HepG2 (cell line): ENCODE results near the gene PARG. TPM values are rescaled to one million over a fixed set of nuclear protein-coding genes. Genes with fewer than 3 reads are reported as not detected.
"Not testable (repeated sequence)": the region's sequence is repeated elsewhere in the genome, so short reads cannot be mapped to it uniquely, and the experiment has no call there.

Experiments used
- ATAC-seq: fragments of 200-7000 bp; cut with Tn5 transposase; 3 replicates; pipeline ENCODE4 v1.9.1; 2020; ENCODE audit warnings: mild to moderate bottlenecking, moderate library complexity
- BruUV-seq: library from RNA; stranded (reverse); fragments of 400-500 nt; replicated peaks from 2 replicates; lab custom pipeline; 2021; lab: Mats Ljungman, UMichigan
- CTCF ChIA-PET: fragments of 300-600 bp; formaldehyde crosslinking; extraction: SDS; loops from one replicate; lab custom pipeline; 2021; ENCODE audit warnings: low total read pairs, inconsistent platforms, low intra/inter-chr PET ratio; lab: Yijun Ruan, JAX
- POLR2A ChIA-PET: fragments of 350-600 bp; sonication (Branson Sonifier 250); formaldehyde crosslinking; loops from one replicate; lab custom pipeline; 2020; ENCODE audit warnings: antibody characterized with exemption, inconsistent platforms; lab: Yijun Ruan, JAX
- DNase-seq: peaks from one replicate; pipeline ENCODE4 v3.0.0-alpha.2; 2015; ENCODE audit warnings: low spot score
- FAIRE-seq: peaks from 3 replicates; lab custom pipeline; 2011; peaks lifted over from hg19 to GRCh38; lab: Jason Lieb, UNC
- H2AFZ ChIP-seq: one replicate; pipeline ENCODE4 v1.6.1; 2011; ENCODE audit warnings: low read length, inconsistent platforms
- H3K27ac ChIP-seq: fragments of 300-600 bp; 3 replicates; pipeline ENCODE4 v1.8.0; 2011; ENCODE audit warnings: mixed run types, mild to moderate bottlenecking, mixed read lengths, low read length, inconsistent platforms; ENCODE audit not compliant: insufficient read depth; ENCODE audit errors: extremely low read length
- H3K27me3 ChIP-seq, 2 experiments: fragments of 200-600 bp in 1 of 2; 2 replicates in 1 of 2; 3 replicates in 1 of 2; pipeline versions ENCODE4 v1.6.0 to v1.8.0; 2011; ENCODE audit warnings: low read length in 2 of 2, mild to moderate bottlenecking in 2 of 2, moderate library complexity in 2 of 2, inconsistent platforms in 1 of 2; ENCODE audit not compliant: insufficient read depth in 2 of 2, control insufficient read depth in 1 of 2
- H3K36me3 ChIP-seq, 2 experiments: fragments of 200-600 bp in 1 of 2; replicated peaks in 1 of 2; 2 replicates in 1 of 2; 3 replicates in 1 of 2; pipeline versions ENCODE4 v1.5.1 to v1.8.0; 2011; ENCODE audit warnings: low read length in 2 of 2, inconsistent platforms in 1 of 2; ENCODE audit not compliant: insufficient read depth in 2 of 2, control insufficient read depth in 1 of 2
- H3K4me1 ChIP-seq: 2 replicates; pipeline ENCODE4 v1.5.1; 2012; ENCODE audit warnings: low read length, inconsistent platforms; ENCODE audit not compliant: insufficient read depth
- H3K4me2 ChIP-seq: 2 replicates; pipeline ENCODE4 v1.6.0; 2011; ENCODE audit warnings: low read depth, low read length, inconsistent platforms
- H3K4me3 ChIP-seq, 3 experiments: fragments of 200-600 bp in 1 of 3; sonication (generic), shearing (Covaris generic) in 1 of 3; replicated peaks in 1 of 3; 2 replicates each; pipeline ENCODE4 v1.5.1; 2011 to 2016; ENCODE audit warnings: low read length in 3 of 3, inconsistent platforms in 2 of 3, low read depth in 2 of 3, mild to moderate bottlenecking in 2 of 3, control low read depth in 1 of 3, mixed read lengths in 1 of 3; ENCODE audit not compliant: insufficient read depth in 1 of 3
- H3K79me2 ChIP-seq: one replicate; pipeline ENCODE4 v1.6.1; 2011; ENCODE audit warnings: low read length, inconsistent platforms; ENCODE audit not compliant: insufficient read depth
- H3K9ac ChIP-seq: 2 replicates; pipeline ENCODE4 v1.6.0; 2011; ENCODE audit warnings: mild to moderate bottlenecking, low read depth, low read length, inconsistent platforms; ENCODE audit not compliant: insufficient read depth
- H3K9me3 ChIP-seq: 2 replicates; pipeline ENCODE4 v1.5.1; 2012; ENCODE audit warnings: mild to moderate bottlenecking, low read length
- H4K20me1 ChIP-seq: 2 replicates; pipeline ENCODE4 v1.6.0; 2011; ENCODE audit warnings: inconsistent platforms, mild to moderate bottlenecking, low read length, moderate library complexity; ENCODE audit not compliant: insufficient read depth
- ARID3A ChIP-seq: IDR thresholded peaks from 2 replicates; pipeline ENCODE4 v1.6.1; 2012; ENCODE audit warnings: low read depth, low read length, improper control_type of control experiment
- BCL6 ChIP-seq: IDR thresholded peaks from 2 replicates; pipeline ENCODE4 v1.6.1; 2016; ENCODE audit warnings: missing genetic modification reagents, missing compliant biosample characterization
- CEBPB ChIP-seq: IDR thresholded peaks from 2 replicates; pipeline ENCODE4 v1.6.1; 2011; ENCODE audit warnings: low read depth, low read length, improper control_type of control experiment, borderline replicate concordance
- NR2C2 ChIP-seq: sonication (generic); formaldehyde crosslinking; IDR thresholded peaks from 2 replicates; pipeline ENCODE4 v1.4.0; 2020; ENCODE audit warnings: missing genetic modification reagents, mild to moderate bottlenecking, moderate library complexity, borderline replicate concordance
- NR2F6 ChIP-seq, 2 experiments: IDR thresholded peaks; 2 replicates each; pipeline ENCODE4 v1.6.1; 2016; ENCODE audit warnings: antibody characterized with exemption in 1 of 2, mild to moderate bottlenecking in 1 of 2
- SATB2 ChIP-seq: sonication (generic); formaldehyde crosslinking; IDR thresholded peaks from 2 replicates; pipeline ENCODE4 v1.5.0; 2020; ENCODE audit warnings: missing genetic modification reagents
- SOX13 ChIP-seq, 3 experiments: fragments of 450-650 bp in 1 of 3; sonication (generic) in 1 of 3; formaldehyde crosslinking in 1 of 3; IDR thresholded peaks in 2 of 3; conservative IDR thresholded peaks in 1 of 3; 2 replicates each; pipeline versions ENCODE4 v1.5.0 to v1.6.1; 2016 to 2020; ENCODE audit warnings: antibody characterized with exemption in 1 of 3, mild to moderate bottlenecking in 1 of 3, missing compliant biosample characterization in 1 of 3, missing genetic modification reagents in 1 of 3, moderate library complexity in 1 of 3
- SOX6 ChIP-seq, 2 experiments: fragments of 450-650 bp in 1 of 2; sonication (generic) in 1 of 2; formaldehyde crosslinking in 1 of 2; IDR thresholded peaks; 2 replicates each; pipeline versions ENCODE4 v1.4.0 to v1.6.1; 2017 to 2020; ENCODE audit warnings: antibody characterized with exemption in 1 of 2, mild to moderate bottlenecking in 1 of 2, missing genetic modification reagents in 1 of 2
- TCF7L2 ChIP-seq: IDR thresholded peaks from 2 replicates; pipeline ENCODE4 v1.6.1; 2011; ENCODE audit warnings: mild to moderate bottlenecking, low read depth, low read length, moderate library complexity
- TEF ChIP-seq: sonication (generic); formaldehyde crosslinking; IDR thresholded peaks from 2 replicates; pipeline ENCODE4 v1.5.0; 2020; ENCODE audit warnings: missing genetic modification reagents
- ZNF784 ChIP-seq: sonication (generic); formaldehyde crosslinking; IDR thresholded peaks from 2 replicates; pipeline ENCODE4 v1.5.1; 2020; ENCODE audit warnings: missing genetic modification reagents, mild to moderate bottlenecking, borderline replicate concordance
- WGBS: methylation state at CpG from one replicate; pipeline ENCODE4 v1.1.6; 2017; ENCODE audit warnings: low lambda C conversion rate; 5-methylcytosine and 5-hydroxymethylcytosine counted together
- in situ Hi-C: cut with HindIII; loops from 2 replicates; pipeline ENCODE4 v1.10.0; 2017; ENCODE audit warnings: low pct_unique_long_range_greater_than_20kb; ENCODE audit not compliant: extremely low pct_ligation_motif_present
- intact Hi-C: fragments of 100-400 bp; cut with micrococcal nuclease; formaldehyde crosslinking; loops from one replicate; pipeline ENCODE4 v1.10.0; 2022; ENCODE audit not compliant: unreplicated experiment
- polyA plus RNA-seq, 8 experiments: library from polyadenylated mRNA; depleted of rRNA in 3 of 8; stranded (reverse) in 7 of 8; unstranded in 1 of 8; fragments of >200 nt; fragmentation: Illumina TruSeq in 4 of 8; extraction: Trizol in 4 of 8; gene quantifications; 2 replicates each; pipeline versions ENCODE4 v1.2.1 to v1.2.3, GENCODE V29; 2011 to 2016; ENCODE audit warnings: low read depth in 4 of 8, missing spikeins in 1 of 8, mixed read lengths in 1 of 8; ENCODE audit not compliant: insufficient read depth in 1 of 8
- total RNA-seq, 5 experiments: library from RNA; depleted of rRNA; stranded (reverse); fragments of >200 nt; fragmentation: Illumina TruSeq; extraction: Trizol; gene quantifications; 2 replicates each; pipeline ENCODE4 v1.2.3, GENCODE V29; 2016; ENCODE audit warnings: low read depth in 1 of 5

The PARG gene
- total and polyA plus RNA-seq, 2 of the 13 experiments (the other 11 are each of a cell fraction or from before 2014, with no cell fraction given) = 11.4 to 37.2 TPM

DNA sequence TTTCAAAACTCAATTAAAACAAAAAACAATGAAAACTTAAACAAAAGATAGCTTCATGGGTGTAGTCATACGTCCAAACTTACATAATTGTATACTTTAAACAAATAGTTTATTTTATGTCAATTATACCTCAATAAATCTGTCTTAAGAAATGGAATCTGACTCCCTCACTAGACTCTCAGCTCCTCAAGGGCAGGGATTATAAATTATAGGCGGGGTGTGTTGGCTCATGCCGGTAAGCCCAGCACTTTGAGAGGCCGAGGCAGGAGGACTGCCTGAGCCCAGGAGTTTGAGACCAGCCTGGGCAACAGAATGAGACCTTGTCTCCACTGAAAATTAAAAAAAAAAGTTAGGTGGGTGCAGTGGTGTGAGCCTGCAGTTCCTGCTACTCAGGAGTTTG, 92.3 kb downstream of the PARG start:
- 80% methylated on average over 4 of the region's 4 CpGs for WGBS
- POLR2A ChIA-PET, H3K27me3 ChIP-seq: not testable (repeated sequence)

GRCh38 chr10:49844775-49845595, 96.8 kb downstream of the PARG start:
- no peaks in the 10 kb centered on the region for H3K9me3 ChIP-seq
- no TSS peak for BruUV-seq
- no peaks in the 10 kb centered on the region for H3K79me2 ChIP-seq
- H4K20me1 ChIP-seq = no peaks in the 10 kb centered on the region; the same call in 1 of the 2 replicates
- in situ Hi-C loops (no loop called here), intact Hi-C loops (no loop called here)
- ATAC-seq (peak; percentile 42; the same call in 1 of the 3 replicates), DNase-seq (peak; percentile 20), FAIRE-seq (no peak)
- H2AFZ ChIP-seq = no peak overlapping the region
- H3K27ac ChIP-seq = no peak overlapping the region
- H3K9ac ChIP-seq = no peak overlapping the region
- H3K36me3 ChIP-seq = peaks cover 1 to 23% of the 10 kb centered on the region in 2 experiments; a peak in 4 of 5 replicates
- no peak overlapping the region for H3K4me3 ChIP-seq
- no peak overlapping the region for H3K4me2 ChIP-seq
- H3K4me1 ChIP-seq = peaks cover 10% of the 10 kb centered on the region
- ChIA-PET CTCF (no interaction called here), POLR2A (no interaction called here)
- 95% methylated on average over 7 of the region's 7 CpGs for WGBS
- H3K27me3 ChIP-seq = no peaks in the 10 kb centered on the region; a peak in 1 of 5 replicates
- TF ChIP-seq SOX6 (IDR thresholded peaks at IDR 0.05) = no peak
- TF ChIP-seq SOX6 (CRISPR knock-in tag; IDR thresholded peaks at IDR 0.05) = peak; percentile 33; the same call in 1 of the 2 replicates
- TF ChIP-seq CEBPB = peak; percentile 34; the same call in 1 of the 2 replicates
- no peak for TF ChIP-seq SATB2 (CRISPR knock-in tag)
- TF ChIP-seq NR2F6 (IDR thresholded peaks at IDR 0.05) = peak; percentile 56
- no peak for TF ChIP-seq NR2F6 (CRISPR knock-in tag; IDR thresholded peaks at IDR 0.05)
- TF ChIP-seq NR2C2 (CRISPR knock-in tag) = peak; percentile 40; the same call in 1 of the 2 replicates
- TF ChIP-seq BCL6 (CRISPR knock-in tag) = peak; percentile 74
- TF ChIP-seq TEF (CRISPR knock-in tag) = no peak
- no peak for TF ChIP-seq TCF7L2
- no peak for TF ChIP-seq ZNF784 (CRISPR knock-in tag)
- TF ChIP-seq SOX13 (IDR thresholded peaks at IDR 0.05) = no peak
- TF ChIP-seq SOX13 (CRISPR knock-in tag; conservative IDR thresholded peaks at IDR 0.05 in 1 of 2, IDR thresholded peaks at IDR 0.05 in 1 of 2) = peak in 1 of 2 experiments; percentile 58; a peak in 2 of 4 replicates
- peak; percentile 28; the same call in 1 of the 2 replicates for TF ChIP-seq ARID3A

More for the DNA sequence above, 92.3 kb downstream of the PARG start:
- H3K4me3 ChIP-seq, DNase-seq, FAIRE-seq, H2AFZ ChIP-seq, H3K9me3 ChIP-seq, CTCF ChIA-PET, in situ Hi-C loops, H3K27ac ChIP-seq, intact Hi-C loops, H4K20me1 ChIP-seq, H3K79me2 ChIP-seq, BruUV-seq, H3K9ac ChIP-seq, H3K4me2 ChIP-seq, H3K36me3 ChIP-seq, ATAC-seq: not testable (repeated sequence)
- H3K4me1 ChIP-seq = peaks cover 10% of the 10 kb centered on the region
